HepG2 (cell line): Measurements from ENCODE around the gene OPRD1.

Source experiments
- KDM1A ChIP-seq: IDR thresholded peaks from 2 replicates; pipeline ENCODE4 v1.6.1; 2016; ENCODE audit warnings: missing compliant biosample characterization
- ZNF562 ChIP-seq: sonication (generic); formaldehyde crosslinking; IDR thresholded peaks from 2 replicates; pipeline ENCODE4 v1.8.0; 2022; ENCODE audit warnings: missing genetic modification reagents, borderline replicate concordance
- TF ChIP-seq, protein P1 (sequence below), 2 experiments: fragments of 450-650 bp in 1 of 2; sonication (generic) in 1 of 2; formaldehyde crosslinking in 1 of 2; IDR thresholded peaks; 2 replicates each; pipeline versions ENCODE4 v1.6.1 to v1.8.0; 2016 to 2022; ENCODE audit warnings: antibody characterized with exemption in 1 of 2, mild to moderate bottlenecking in 1 of 2, missing genetic modification reagents in 1 of 2
- TF ChIP-seq, protein P2 (sequence below): sonication (generic); formaldehyde crosslinking; IDR thresholded peaks from 2 replicates; pipeline ENCODE4 v1.5.0; 2020; ENCODE audit warnings: mild to moderate bottlenecking, missing genetic modification reagents, moderate library complexity

GRCh38 chr1:28882009-28882628, 70.1 kb downstream of the OPRD1 start:
- TF ChIP-seq ZNF562 (CRISPR knock-in tag) = no peak
- no peak for TF ChIP-seq KDM1A (CRISPR knock-in tag)
- TF ChIP-seq, protein P1, sequence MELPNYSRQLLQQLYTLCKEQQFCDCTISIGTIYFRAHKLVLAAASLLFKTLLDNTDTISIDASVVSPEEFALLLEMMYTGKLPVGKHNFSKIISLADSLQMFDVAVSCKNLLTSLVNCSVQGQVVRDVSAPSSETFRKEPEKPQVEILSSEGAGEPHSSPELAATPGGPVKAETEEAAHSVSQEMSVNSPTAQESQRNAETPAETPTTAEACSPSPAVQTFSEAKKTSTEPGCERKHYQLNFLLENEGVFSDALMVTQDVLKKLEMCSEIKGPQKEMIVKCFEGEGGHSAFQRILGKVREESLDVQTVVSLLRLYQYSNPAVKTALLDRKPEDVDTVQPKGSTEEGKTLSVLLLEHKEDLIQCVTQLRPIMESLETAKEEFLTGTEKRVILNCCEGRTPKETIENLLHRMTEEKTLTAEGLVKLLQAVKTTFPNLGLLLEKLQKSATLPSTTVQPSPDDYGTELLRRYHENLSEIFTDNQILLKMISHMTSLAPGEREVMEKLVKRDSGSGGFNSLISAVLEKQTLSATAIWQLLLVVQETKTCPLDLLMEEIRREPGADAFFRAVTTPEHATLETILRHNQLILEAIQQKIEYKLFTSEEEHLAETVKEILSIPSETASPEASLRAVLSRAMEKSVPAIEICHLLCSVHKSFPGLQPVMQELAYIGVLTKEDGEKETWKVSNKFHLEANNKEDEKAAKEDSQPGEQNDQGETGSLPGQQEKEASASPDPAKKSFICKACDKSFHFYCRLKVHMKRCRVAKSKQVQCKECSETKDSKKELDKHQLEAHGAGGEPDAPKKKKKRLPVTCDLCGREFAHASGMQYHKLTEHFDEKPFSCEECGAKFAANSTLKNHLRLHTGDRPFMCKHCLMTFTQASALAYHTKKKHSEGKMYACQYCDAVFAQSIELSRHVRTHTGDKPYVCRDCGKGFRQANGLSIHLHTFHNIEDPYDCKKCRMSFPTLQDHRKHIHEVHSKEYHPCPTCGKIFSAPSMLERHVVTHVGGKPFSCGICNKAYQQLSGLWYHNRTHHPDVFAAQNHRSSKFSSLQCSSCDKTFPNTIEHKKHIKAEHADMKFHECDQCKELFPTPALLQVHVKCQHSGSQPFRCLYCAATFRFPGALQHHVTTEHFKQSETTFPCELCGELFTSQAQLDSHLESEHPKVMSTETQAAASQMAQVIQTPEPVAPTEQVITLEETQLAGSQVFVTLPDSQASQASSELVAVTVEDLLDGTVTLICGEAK (IDR thresholded peaks at IDR 0.05) = no peak
- TF ChIP-seq, protein P1 (CRISPR knock-in tag; IDR thresholded peaks at IDR 0.05) = no peak
- TF ChIP-seq, protein P2, sequence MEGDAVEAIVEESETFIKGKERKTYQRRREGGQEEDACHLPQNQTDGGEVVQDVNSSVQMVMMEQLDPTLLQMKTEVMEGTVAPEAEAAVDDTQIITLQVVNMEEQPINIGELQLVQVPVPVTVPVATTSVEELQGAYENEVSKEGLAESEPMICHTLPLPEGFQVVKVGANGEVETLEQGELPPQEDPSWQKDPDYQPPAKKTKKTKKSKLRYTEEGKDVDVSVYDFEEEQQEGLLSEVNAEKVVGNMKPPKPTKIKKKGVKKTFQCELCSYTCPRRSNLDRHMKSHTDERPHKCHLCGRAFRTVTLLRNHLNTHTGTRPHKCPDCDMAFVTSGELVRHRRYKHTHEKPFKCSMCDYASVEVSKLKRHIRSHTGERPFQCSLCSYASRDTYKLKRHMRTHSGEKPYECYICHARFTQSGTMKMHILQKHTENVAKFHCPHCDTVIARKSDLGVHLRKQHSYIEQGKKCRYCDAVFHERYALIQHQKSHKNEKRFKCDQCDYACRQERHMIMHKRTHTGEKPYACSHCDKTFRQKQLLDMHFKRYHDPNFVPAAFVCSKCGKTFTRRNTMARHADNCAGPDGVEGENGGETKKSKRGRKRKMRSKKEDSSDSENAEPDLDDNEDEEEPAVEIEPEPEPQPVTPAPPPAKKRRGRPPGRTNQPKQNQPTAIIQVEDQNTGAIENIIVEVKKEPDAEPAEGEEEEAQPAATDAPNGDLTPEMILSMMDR (CRISPR knock-in tag) = peak; percentile 99
